NCI-H1092 (cell line): Measurements from ENCODE around the gene LRP1-AS.
A peak's percentile ranks its signal among the peaks of the same experiment; 100 is the strongest.

Experiments used
- DNase-seq: peaks from one replicate; lab custom pipeline; 2025; lab: John Stamatoyannopoulos, UW

The LRP1-AS gene

GRCh38 chr12:57146961-57147944, at the start of gene LRP1-AS:
LRP1-AS (minus strand) TSS chr12:57147619.
- DNase-seq = no peak

- no peak for DNase-seq
Measured at GRCh38 chr12:57196956-57197355, 49.5 kb upstream of the LRP1-AS start.

- no peak for DNase-seq
Measured at GRCh38 chr12:57196439-57196838, 49.0 kb upstream of the LRP1-AS start.

GRCh38 chr12:57195611-57196371, 48.4 kb upstream of the LRP1-AS start:
- no peak for DNase-seq

GRCh38 chr12:57195186-57195585, 47.8 kb upstream of the LRP1-AS start:
- DNase-seq = no peak

GRCh38 chr12:57194253-57194652, 46.8 kb upstream of the LRP1-AS start:
- DNase-seq = no peak

- DNase-seq = no peak
Measured at GRCh38 chr12:57193706-57194245, 46.4 kb upstream of the LRP1-AS start.

GRCh38 chr12:57192920-57193319, 45.5 kb upstream of the LRP1-AS start:
- no peak for DNase-seq

GRCh38 chr12:57191410-57191809, 44.0 kb upstream of the LRP1-AS start:
- DNase-seq = no peak

- DNase-seq = no peak
Measured at GRCh38 chr12:57190821-57191220, 43.4 kb upstream of the LRP1-AS start.

GRCh38 chr12:57190037-57190436, 42.6 kb upstream of the LRP1-AS start:
- DNase-seq = no peak

- no peak for DNase-seq
Measured at GRCh38 chr12:57188090-57188425, 40.6 kb upstream of the LRP1-AS start.

- DNase-seq = no peak
Measured at GRCh38 chr12:57187222-57188089, 40.0 kb upstream of the LRP1-AS start.

GRCh38 chr12:57185906-57186508, 38.6 kb upstream of the LRP1-AS start:
- no peak for DNase-seq

- no peak for DNase-seq
Measured at GRCh38 chr12:57185403-57185802, 38.0 kb upstream of the LRP1-AS start.

GRCh38 chr12:57183939-57184725, 36.7 kb upstream of the LRP1-AS start:
- DNase-seq = no peak

- DNase-seq = peak; percentile 10
Measured at GRCh38 chr12:57182918-57183575, 35.6 kb upstream of the LRP1-AS start.

- DNase-seq = no peak
Measured at GRCh38 chr12:57181561-57182155, 34.2 kb upstream of the LRP1-AS start.

GRCh38 chr12:57181072-57181471, 33.7 kb upstream of the LRP1-AS start:
- DNase-seq = no peak
